Stimulated activated CD8-positive, alpha-beta memory T cell treated with anti-CD3 and anti-CD28 coated beads, Interleukin-12 subunit alpha, Interleukin-12 subunit beta, amount 100 ng/mL, for 1 hour (primary cell): ENCODE data around the gene FLYWCH1.
A peak's percentile ranks its signal among the peaks of the same experiment; 100 is the strongest.

ENCODE experiments used
- DNase-seq: peaks from one replicate; pipeline ENCODE4 v3.0.0-alpha.2; 2020; ENCODE audit warnings: low read depth

FLYWCH1 gene

DNA sequence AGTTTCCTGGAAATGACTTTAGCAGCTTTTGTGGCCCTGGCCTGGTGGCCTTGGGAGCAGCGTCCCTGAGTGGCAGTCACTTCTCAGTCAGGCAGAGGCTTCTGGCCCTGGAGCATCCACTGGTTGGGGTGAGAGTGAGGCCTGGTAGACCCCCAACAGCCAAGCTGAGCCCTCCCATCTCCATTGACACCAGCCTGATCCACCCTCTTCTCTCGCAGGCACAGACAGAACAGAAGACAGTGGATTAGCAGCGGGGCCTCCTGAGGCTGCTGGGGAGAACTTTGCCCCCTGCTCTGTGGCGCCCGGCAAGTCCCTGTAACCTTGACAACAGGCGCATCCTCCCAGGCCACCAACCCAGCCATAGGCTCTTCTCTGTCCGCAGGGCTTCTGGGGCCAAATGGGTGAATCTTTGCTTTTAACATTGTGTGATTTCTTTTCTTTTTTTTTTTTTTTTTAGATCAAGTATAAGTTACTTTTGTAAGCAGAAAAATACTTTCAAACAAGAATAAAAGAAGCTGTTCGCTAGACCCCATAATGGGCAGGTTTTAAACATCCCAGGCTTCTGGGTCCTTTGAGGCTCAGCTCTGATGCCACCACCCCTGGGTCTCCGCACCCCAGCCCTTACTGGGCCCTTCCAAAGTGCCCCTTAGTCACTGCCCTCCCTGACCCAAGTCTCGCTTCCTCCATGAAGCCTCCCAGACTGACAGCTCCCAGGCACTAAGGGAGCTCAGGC lies 12.7 kb upstream of the FLYWCH1 start:
- DNase-seq = no peak

DNA sequence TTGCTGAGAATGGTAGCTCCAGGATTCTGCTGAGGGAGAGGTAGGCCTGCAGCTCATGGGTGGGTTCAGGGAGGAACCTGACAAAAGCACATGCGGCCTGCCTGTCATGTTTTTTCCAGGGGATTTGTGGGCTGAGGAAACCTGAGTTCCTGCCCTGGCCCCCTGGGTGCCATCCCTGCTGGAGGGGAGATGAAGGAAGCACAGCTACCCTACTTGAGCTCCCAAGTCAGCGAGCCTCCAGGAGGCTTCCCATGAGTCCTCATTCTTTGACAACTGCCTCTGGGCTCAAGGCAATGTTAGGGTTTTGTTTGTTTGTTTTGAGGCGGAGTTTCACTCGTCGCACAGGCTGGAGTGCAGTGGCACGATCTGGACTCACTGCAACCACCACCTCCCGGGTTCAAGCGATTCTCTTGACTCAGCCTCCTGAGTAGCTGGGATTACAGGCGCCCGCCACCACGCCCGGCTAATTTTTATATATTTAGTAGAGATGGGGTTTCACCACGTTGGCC lies 12.1 kb upstream of the FLYWCH1 start:
- no peak for DNase-seq

DNA sequence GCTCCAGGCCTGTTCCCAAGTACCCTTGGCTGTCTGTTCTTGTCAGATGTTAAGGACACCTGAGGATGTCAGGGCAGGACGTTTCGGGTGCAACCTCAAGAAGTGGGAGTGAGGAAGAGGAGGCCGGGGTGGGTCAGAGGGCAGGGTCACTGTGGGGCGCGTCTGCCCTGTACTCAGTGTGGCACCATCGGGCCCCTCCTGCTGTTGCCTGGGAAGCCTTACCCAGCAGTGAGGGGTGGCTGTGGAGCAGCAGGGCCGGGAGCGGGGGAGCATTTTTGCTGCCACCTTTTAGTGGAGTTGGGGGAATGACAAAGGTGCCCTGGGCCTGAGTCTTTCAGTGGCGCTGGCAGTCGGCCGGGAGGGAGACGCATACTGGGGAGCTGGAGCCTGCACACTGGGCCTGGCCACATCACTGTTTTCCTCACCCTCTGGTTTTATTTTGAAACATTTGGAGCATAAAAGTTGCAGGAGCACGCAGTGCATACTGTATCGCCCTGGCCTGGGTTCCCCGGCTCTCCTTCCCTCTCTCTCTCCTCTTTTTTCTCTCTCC lies 11.1 kb upstream of the FLYWCH1 start:
- no peak for DNase-seq

DNA sequence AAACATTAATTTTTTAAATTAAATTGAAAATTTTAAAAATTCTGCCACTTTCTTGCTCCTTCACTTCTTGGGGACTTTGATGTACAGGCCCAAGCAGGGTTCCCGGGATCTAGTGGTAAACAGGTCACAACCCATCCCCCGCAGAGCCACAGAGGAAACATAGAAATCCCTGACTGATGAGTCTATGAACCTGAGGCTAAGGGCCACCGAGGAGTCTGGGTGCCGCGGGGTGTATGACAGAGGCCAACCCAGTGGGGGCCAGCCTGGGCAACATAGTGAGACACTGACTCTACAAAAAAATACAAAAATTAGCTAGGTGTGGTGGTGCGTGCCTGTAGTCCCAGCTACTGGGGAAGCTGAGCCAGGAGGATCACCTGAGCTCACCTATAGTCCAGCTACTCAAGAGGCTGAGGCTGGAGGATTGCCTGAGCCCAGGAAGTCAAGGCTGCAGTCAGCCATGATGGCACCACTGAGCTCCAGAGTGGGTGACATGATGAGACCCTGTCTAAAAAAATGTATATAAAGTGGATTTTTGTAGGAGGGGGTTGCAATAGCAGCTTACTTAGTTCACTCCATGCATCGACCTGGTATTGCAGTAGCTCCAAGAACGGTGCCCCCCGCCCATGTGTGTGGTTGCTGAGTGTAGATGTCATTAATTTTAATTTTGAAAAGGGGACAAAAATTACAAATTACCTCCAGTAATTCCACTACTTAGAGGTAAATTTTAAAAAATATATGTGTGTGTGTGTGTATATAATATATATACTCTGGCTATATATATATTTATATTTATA lies 9.2 kb upstream of the FLYWCH1 start:
- DNase-seq = no peak

DNA sequence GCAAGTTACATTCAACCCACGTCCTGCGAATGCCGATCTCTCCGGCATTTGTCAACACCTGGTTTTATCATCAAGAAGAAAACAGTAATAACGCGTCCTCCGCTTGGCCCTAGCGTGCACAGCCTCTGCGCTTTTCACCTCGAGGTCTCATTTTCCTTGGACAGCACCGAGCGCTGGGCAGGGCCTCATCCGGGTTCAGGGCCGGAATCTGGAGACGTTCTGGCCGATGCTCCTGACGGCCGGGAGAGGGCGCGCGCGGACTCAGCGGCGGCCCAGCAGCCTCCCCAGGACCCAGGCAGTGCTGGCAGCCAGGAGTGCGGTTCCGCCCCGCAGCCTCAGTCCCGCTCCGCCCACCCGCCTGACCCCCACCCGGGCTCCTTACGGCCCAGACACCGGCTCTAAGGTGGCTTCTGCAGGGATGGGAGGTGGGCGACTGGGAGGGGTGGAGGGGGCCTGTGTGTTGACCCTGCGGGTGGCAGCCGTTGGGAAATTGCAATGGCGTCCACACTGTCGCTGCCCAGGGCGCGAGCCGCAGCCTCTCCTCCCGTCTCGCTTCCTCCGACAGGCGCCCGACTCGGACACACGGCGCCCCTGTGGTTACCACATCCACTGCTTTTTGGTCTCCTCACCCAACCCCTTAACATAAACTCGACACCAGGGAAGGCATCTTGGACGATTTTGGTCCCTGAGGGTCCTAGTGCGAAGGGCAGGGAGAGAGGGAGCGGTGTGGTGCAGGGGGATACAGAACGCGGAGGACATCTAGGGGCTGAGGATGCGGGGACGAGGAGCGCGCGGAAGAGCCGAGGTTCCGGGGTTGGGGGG lies 7.4 kb upstream of the FLYWCH1 start:
- DNase-seq = peak; percentile 48

DNA sequence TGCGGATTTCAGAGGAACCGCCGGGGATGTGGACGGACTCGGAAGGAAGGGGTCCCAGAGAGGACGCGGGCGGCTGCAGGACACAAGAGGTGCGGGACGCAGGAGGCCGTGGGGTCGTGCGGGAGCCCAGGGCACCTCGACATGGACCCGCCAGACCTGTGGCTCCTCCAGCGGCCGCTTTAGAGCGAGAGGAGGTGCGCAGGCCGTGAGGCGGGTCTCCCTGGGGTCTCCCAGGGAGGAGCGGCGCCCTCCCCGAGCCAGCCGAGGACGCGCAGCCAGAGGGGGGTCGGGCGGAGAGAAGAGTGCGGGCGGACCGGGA lies 6.8 kb upstream of the FLYWCH1 start:
- DNase-seq = no peak

DNA sequence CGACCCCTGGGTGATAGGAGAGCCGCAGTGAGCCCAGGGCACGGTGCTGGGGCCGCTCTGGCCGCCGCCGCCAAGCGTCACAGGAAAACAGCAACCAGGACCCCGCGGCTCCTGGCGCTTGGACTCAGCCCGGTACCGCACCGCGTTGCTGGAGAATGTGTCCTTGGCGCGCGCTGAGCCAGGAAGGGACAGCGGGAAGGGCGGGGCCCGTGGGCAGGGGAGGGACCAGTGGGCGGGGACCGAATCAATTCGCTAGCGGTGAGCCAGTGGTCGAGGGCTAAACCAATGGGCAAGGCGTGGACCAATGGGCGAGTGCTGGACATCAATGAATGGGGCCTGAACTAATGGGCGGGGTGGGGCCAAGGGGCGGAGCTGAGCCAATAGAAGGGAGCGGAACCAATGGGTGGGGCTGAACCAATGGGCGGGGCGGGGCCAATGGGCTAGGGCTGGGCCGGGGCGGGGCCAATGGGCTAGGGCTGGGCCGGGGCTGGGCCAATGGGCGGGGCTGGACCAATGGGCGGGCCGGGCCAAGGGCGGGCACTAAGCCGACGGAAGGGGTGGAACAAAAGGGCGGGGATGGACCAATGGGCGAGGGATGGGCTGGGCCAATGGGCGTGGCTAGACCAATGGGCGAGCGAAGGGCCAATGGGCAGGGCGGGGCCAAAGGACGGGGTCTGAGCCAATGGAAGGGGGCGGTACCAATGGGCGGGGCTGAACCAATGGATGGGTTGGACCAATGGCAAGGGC lies 6.3 kb upstream of the FLYWCH1 start:
- peak; percentile 76 for DNase-seq

DNA sequence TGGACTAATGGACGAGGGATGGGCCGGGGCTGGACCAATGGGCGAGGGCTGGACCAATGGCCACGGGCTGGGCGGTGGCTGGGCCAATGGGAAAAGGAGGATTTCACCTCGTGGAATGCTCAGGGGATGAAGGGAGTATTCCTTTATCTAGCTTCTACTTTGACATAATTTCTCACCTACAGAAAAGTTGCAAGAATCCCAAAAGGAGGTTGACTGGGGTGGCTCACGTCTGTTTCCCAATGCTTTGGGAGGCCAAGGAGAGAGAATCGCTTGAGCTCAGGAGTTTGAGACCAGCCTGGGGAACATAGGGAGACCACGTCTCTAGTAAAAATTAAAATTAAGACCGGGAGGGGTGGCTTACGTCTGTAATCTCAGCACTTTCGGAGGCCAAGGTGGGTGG lies 5.7 kb upstream of the FLYWCH1 start:
- DNase-seq = no peak

DNA sequence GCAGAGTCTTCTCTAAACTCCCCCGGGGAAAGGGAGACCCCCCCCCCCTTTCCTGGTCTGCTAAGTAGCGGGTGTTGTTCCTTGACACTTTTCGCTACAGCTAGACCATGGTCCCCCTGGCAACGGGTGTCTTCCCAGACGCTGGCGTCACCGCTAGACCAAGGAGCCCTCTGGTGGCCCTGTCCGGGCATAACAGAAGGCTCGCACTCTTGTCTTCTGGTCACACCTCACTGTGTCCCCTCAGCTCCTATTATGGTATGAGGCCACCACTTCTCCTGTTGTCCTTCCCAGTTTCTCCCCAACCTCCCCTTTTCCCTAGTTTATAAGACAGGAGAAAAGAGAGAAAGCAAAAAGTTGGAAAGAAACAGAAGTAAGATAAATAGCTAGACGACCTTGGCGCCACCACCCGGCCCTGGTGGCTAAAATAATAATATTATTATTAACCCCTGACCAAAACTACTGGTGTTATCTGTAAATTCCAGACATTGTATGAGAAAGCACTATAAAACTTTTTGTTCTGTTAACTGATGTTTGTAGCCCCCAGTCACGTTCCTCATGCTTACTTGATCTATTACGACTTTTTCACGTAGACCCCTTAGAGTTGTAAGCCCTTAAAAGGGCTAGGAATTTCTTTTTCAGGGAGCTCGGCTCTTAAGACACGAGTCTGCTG lies 4.5 kb upstream of the FLYWCH1 start:
- DNase-seq = peak; percentile 32

DNA sequence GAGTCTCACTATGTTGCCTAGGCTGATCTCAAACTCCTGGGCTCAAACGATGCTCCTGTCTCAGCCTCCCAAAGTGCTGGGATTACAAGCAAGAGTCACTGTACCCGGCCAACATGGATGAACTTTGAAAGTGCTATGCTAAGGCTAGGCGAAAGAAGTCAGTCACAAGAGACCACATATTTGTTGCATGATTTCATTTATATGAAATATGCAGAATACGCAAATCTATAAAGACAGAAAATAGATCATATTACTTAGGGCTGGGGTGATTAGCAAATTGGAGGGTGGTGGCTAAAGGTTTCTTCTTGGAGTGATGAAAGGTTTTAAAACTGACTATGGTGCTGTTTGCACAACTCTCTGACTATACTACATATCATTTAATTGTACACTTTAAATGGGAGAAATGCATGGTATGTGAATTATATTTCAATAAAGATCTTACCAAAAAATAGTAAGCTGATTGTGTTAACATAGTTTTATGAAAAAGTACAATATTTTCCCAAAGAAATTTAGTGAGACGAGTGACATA lies 1.2 kb upstream of the FLYWCH1 start:
- DNase-seq = no peak

DNA sequence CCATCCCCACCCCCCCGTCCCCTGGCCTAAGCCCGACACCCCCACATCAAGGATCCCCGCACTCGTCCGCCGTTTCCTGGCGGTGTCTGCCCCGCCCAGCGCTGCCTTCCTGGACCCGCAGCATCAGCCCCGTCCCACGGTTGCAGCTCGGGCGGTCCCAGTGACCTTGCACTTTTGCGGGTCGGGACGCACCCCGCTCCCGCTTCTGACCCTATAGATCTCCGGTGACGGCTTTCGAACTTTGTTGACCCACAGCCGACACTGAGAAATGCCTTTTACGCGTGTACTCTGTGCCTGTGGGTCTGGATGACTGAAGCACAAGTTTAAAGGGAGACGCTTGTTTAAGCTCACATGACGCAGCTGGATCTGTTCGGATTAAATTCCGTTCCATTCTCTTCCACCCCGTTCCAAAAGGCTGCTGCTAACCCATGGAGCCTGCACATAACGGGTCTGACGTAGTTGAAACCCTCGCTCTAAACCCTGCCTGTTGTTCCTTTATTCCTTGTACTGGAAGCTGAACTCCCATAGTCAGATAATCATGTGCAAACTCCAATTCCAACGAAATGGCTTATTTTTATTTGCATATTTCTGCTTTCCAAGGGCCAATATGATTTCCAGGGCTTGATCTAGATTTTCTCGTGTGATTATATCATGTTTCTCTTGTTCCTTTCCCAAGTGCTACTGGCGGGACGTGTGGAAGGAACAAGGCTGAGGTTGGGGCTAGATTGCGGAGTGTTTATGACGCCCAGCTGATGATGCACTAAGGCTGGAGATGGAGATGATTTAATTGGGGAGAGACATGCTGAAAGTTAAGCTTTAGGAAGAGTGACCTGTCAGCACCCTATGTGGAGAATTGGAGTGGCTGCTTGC lies 834 bp downstream of the FLYWCH1 start:
- peak; percentile 8 for DNase-seq

DNA sequence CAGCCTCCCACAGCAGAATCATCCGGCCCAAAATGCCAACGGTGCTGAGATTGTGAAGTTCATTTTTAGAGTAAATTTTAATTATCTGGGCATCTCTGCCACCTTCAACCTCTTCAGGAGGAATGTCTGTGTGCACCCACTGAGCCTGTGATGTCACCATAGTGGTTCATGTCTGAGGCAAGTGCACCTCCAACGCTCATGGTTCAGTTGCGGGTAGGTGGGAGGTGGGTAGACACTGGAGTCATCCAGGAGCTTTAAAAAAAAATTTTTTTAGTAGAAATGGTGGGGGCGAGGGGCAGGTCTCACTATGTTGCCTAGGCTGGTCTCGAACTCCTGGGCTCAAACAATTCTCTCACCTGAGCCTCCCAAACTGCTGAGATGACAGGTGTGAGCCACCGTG lies 1.9 kb downstream of the FLYWCH1 start:
- DNase-seq = no peak

DNA sequence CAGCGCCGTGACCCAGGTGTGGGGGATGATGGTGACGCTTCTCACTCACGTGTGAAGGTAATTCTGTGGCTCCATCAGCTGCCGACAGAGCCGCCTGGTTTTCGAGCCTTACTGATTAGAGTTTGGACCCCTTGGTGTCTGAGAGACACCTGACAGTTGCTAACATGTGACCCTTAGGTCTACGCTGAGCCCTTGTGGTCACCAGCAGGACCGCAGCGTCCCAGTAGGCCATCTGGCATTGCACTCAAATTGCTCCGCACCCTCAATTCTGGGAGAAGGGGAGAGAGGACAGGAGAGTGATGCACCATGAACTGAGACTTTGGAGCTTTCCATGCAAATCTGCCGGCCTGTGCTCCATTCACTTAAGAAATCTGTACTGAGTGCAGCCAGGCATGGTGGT lies 2.5 kb downstream of the FLYWCH1 start:
- DNase-seq = no peak

DNA sequence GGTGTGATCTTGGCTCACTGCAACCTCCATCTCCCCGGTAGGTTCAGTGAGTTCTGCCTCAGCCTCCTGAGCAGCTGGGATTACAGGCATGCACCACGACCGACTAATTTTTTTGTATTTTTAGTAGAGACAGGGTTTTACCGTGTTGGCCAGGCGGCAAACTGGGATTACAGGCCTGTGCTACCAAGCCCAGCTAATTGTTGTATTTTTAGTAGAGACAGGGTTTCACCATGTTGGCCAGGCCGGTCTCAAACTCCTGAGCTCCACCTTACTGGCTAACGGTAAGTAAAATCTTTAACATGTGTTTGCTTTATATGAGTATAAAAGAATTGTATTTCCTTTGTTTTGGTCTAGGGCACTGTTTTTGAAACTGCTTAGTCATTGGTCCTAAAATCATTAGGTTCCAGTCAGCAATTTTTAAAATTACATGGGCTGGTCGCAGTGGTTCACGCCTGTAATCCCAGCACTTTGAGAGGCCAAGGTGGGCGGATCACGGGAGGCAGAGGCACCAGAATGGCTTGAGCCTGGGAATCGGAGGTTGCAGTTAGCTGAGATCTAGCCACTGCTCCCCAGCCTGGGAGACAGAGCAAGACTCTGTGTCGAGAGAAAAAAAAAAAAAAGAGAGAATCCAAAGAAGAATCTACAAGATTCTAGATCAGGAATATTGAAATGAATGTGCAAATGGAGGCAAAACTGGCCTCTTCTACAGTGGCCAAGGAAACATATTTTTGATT lies 3.6 kb downstream of the FLYWCH1 start:
- DNase-seq = no peak

DNA sequence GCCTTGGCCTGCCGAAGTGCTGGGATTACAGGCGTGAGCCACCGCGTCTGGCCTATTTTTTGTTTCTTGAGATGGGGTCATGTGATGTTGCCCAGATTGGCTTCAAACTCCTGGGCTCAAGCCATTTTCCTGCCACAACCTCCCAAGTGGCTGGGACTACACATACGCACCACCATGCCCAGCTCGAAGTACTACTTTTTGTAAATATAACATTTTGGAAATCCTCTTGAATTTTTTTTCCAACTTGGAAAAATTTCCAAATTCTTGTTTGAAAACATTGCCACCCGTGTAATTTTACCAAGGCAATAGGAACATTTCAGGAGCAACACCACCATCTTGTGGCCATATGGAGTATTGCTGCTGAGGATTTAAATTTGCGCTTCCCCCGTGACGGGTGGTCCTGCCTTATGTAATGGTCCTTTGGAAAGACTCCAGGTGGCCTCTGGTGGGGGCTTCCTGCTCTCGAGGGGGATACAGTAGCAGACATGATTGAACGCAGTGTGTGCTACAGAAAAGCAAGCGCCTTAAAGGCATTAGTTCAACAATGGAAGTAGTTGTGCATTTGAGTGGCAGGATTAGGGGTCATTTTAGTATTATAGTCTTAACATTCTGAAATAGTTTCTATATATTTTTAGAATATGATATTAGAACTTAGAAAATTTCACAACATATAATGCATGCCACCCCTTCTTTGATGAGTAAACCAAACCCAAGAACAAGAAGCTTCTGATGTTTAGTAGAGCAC lies 8.0 kb downstream of the FLYWCH1 start:
- DNase-seq = peak; percentile 44

DNA sequence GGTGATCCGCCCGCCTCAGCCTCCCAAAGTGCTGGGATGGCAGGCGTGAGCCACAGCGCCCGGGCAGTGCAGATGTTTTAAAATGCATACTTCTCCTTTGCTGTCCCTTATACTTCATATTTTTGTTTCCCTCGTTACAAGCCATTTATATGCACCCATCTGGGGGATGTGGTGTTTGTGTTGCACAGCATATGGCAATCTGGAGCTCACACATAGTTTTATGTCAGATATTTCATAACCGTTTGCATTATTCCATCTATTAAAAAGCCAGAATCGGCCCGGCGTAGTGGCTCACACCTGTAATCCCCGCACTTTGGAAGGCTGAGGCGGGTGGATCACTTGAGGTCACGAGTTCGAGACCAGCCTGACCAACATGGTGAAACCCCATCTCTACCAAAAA lies 11.8 kb downstream of the FLYWCH1 start:
- no peak for DNase-seq

DNA sequence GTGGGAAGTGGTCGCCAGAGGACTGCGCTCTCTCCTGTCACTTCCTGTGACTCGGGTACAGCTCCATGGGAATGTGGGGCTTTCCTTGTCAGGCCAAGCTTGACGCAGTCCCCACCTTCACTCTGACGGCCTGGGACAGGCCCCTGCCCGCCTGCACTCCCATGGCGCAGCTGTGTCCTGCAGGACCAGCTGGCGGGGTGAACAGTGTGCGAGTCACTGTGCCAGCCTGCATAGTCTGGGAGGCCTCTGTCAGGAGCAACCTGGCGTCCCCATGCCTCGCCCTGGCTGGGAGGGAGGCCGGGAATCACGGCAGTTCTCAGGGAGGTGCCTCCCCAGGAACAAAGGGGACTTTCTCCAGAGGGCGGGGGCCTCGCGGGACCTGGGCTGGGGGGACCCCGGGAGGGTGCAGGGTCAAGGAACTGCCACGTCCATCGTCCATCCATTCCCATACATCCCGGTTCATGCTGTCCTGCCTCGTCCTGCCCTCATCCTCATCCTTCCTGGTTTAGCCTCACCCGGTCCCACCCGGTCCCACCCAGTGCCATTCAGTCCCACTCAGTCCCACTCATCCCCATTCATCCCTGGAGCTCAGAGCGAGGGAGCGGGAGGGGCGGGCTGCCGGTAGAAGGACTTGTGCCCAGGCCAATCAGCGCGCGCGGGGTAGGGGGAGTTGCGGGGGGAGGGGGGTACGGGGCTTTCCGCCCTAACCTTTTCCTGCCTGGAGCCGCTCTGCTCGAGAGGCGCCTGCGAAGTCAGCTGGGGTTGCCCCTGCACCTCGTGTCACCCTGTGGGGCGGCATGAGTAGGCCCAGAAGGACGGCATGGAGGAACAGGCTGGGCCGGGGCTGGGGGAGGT lies 13.4 kb downstream of the FLYWCH1 start:
- no peak for DNase-seq
